ENCODE measurements around the gene TMEM131L. TPM values are rescaled to one million over a fixed set of nuclear protein-coding genes. Genes with fewer than 3 reads are reported as not detected.
"Not testable (repeated sequence)": the region's sequence is repeated elsewhere in the genome, so short reads cannot be mapped to it uniquely, and the experiment has no call there.

Gene TMEM131L
- total RNA-seq, 2 experiments from 2014 or later, result 51.7 to 52.4 TPM

GRCh38 chr4:153458969-153459368 lies 7.2 kb upstream of the TMEM131L start:
- TF ChIP-seq, protein P1, sequence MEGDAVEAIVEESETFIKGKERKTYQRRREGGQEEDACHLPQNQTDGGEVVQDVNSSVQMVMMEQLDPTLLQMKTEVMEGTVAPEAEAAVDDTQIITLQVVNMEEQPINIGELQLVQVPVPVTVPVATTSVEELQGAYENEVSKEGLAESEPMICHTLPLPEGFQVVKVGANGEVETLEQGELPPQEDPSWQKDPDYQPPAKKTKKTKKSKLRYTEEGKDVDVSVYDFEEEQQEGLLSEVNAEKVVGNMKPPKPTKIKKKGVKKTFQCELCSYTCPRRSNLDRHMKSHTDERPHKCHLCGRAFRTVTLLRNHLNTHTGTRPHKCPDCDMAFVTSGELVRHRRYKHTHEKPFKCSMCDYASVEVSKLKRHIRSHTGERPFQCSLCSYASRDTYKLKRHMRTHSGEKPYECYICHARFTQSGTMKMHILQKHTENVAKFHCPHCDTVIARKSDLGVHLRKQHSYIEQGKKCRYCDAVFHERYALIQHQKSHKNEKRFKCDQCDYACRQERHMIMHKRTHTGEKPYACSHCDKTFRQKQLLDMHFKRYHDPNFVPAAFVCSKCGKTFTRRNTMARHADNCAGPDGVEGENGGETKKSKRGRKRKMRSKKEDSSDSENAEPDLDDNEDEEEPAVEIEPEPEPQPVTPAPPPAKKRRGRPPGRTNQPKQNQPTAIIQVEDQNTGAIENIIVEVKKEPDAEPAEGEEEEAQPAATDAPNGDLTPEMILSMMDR (IDR thresholded peaks at IDR 0.05), result no peak
- Mint-ChIP-seq H3K36me3 (ENCODE audit: low read depth) (no peaks in the 10 kb centered on the region), H3K4me3 (no peak overlapping the region), H3K27me3 (no peaks in the 10 kb centered on the region), H3K27ac (no peak overlapping the region), H3K9me3 (no peaks in the 10 kb centered on the region), H3K4me1 (ENCODE audit: low read depth) (no peaks in the 10 kb centered on the region)
- ATAC-seq (no peak), DNase-seq (no peak)
- ChIA-PET POLR2A (no interaction called here), CTCF (interaction anchor here (1.3 kb wide), 1 partner anchor 26 kb away, joined by 5 read pairs; no protein-coding TSS in a partner anchor)
- intact Hi-C loops (cut with micrococcal nuclease), result no loop called here

DNA sequence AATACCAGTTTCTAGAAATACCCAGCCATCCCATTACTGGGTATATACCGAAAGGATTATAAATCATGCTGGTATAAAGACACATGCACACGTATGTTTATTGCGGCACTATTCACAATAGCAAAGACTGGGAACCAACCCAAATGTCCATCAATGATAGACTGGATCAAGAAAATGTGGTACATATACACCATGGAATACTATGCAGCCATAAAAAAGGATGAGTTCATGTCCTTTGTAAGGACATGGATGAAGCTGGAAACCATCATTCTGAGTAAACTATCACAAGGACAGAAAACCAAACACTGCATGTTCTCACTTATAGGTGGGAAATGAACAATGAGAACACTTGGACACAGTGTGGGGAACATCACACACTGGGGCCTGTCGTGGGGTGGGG lies 4.6 kb upstream of the TMEM131L start:
- H3K4me3 Mint-ChIP-seq; H3K27ac Mint-ChIP-seq; POLR2A ChIA-PET; intact Hi-C loops (cut with micrococcal nuclease); DNase-seq; H3K36me3 Mint-ChIP-seq (ENCODE audit: low read depth); H3K27me3 Mint-ChIP-seq; H3K9me3 Mint-ChIP-seq; ATAC-seq; CTCF ChIA-PET: not testable (repeated sequence)
- H3K4me1 Mint-ChIP-seq (ENCODE audit: low read depth), result peaks cover 10% of the 10 kb centered on the region

GRCh38 chr4:153464068-153464467 lies 2.1 kb upstream of the TMEM131L start:
- ChIA-PET POLR2A (interaction anchor here (1.0 to 4.2 kb wide), 4 partner anchors 8 to 109 kb away, joined by 3 to 30 read pairs (median 10); no protein-coding TSS in a partner anchor), CTCF (interaction anchor here (1.1 to 1.4 kb wide), 3 partner anchors 9 to 179 kb away, joined by 4 read pairs; no protein-coding TSS in a partner anchor)
- Mint-ChIP-seq H3K27me3 (no peaks in the 10 kb centered on the region), H3K4me3 (no peak overlapping the region), H3K27ac (no peak overlapping the region), H3K9me3 (no peaks in the 10 kb centered on the region), H3K36me3 (ENCODE audit: low read depth) (peaks cover 20% of the 10 kb centered on the region), H3K4me1 (ENCODE audit: low read depth) (peaks cover 11% of the 10 kb centered on the region)
- intact Hi-C loops (cut with micrococcal nuclease), result no loop called here
- TF ChIP-seq, protein P1 (IDR thresholded peaks at IDR 0.05), result no peak
- ATAC-seq (no peak), DNase-seq (no peak)

- Mint-ChIP-seq H3K36me3 (ENCODE audit: low read depth) (peaks cover 29% of the 10 kb centered on the region), H3K27me3 (no peaks in the 10 kb centered on the region), H3K27ac (peak overlapping the region; percentile 88), H3K4me3 (peak overlapping the region; percentile 98), H3K9me3 (no peaks in the 10 kb centered on the region), H3K4me1 (ENCODE audit: low read depth) (peaks cover 20% of the 10 kb centered on the region)
- POLR2A ChIA-PET, result interaction anchor here (0.8 to 4.2 kb wide), 24 partner anchors 9 to 178 kb away, joined by 3 to 36 read pairs (median 5); partner anchors contain the start of gene MND1
- no peak for DNase-seq
- TF ChIP-seq, protein P1 (IDR thresholded peaks at IDR 0.05), result no peak
- CTCF ChIA-PET, result interaction anchor here (1.2 to 4.3 kb wide), 13 partner anchors 15 to 382 kb away, joined by 3 to 26 read pairs (median 6); partner anchors contain the start of gene MND1
- intact Hi-C loops (cut with micrococcal nuclease), result loop anchor here (5.0 kb wide), 1 partner anchor 33 kb away; no protein-coding TSS in a partner anchor
- no peak for ATAC-seq
These were observed 1.0 kb upstream of the TMEM131L start for GRCh38 chr4:153465140-153465539.

- TF ChIP-seq, protein P1 (IDR thresholded peaks at IDR 0.05), result no peak
- peaks cover 24% of the 10 kb centered on the region for H3K4me1 Mint-ChIP-seq (ENCODE audit: low read depth)
- peak overlapping the region; percentile 98 for H3K4me3 Mint-ChIP-seq
- H3K36me3 Mint-ChIP-seq (ENCODE audit: low read depth), result peaks cover 33% of the 10 kb centered on the region
- no peaks in the 10 kb centered on the region for H3K9me3 Mint-ChIP-seq
- ChIA-PET POLR2A (interaction anchor here (0.8 to 4.2 kb wide), 26 partner anchors 10 to 178 kb away, joined by 3 to 36 read pairs (median 5); partner anchors contain the start of gene MND1), CTCF (interaction anchor here (0.9 to 4.3 kb wide), 17 partner anchors 15 to 382 kb away, joined by 3 to 26 read pairs (median 5); partner anchors contain the start of gene MND1)
- peak; percentile 66 for DNase-seq
- H3K27ac Mint-ChIP-seq, result peak overlapping the region; percentile 88
- intact Hi-C loops (cut with micrococcal nuclease), result loop anchor here (5.0 kb wide), 1 partner anchor 33 kb away; no protein-coding TSS in a partner anchor
- ATAC-seq, result peak; percentile 18
- no peaks in the 10 kb centered on the region for H3K27me3 Mint-ChIP-seq
These were observed 512 bp upstream of the TMEM131L start for GRCh38 chr4:153465615-153466080.
